Common myeloid progenitor, CD34-positive (primary cell): ENCODE measurements around the gene P2RX3.
A peak's percentile ranks its signal among the peaks of the same experiment; 100 is the strongest.

Experiments used
- CTCF ChIA-PET: fragments of 350-600 bp; sonication (Branson Sonifier 250); formaldehyde crosslinking; loops from one replicate; lab custom pipeline; 2021; ENCODE audit warnings: antibody characterized with exemption; lab: Charles Lee
- POLR2A ChIA-PET: fragments of 350-600 bp; sonication (Branson Sonifier 250); formaldehyde crosslinking; loops from one replicate; lab custom pipeline; 2021; ENCODE audit warnings: antibody characterized with exemption; lab: Charles Lee
- DNase-seq, 3 donors: peaks; one replicate each; pipeline versions ENCODE4 v3.0.0 to v3.0.0-alpha.2; 2013
- H3K27ac ChIP-seq, 2 experiments: 1 replicate in 1 of 2; 2 replicates in 1 of 2; pipeline ENCODE4 v1.7.0; 2013; ENCODE audit warnings: inconsistent platforms in 2 of 2, low read length in 2 of 2, mild to moderate bottlenecking in 2 of 2, low read depth in 1 of 2, moderate library complexity in 1 of 2; ENCODE audit not compliant: severe bottlenecking in 2 of 2, insufficient read depth in 1 of 2, poor library complexity in 1 of 2
- H3K27me3 ChIP-seq, 5 experiments: replicated peaks in 2 of 5; 1 replicate in 3 of 5; 2 replicates in 2 of 5; pipeline versions ENCODE4 v1.6.1 to v1.7.0; 2013; ENCODE audit warnings: low read length in 4 of 5, mild to moderate bottlenecking in 2 of 5, moderate library complexity in 2 of 5, inconsistent platforms in 1 of 5; ENCODE audit not compliant: insufficient read depth in 5 of 5, control insufficient read depth in 4 of 5
- H3K36me3 ChIP-seq, 4 experiments: 1 replicate in 2 of 4; 2 replicates in 2 of 4; pipeline versions ENCODE4 v1.6.1 to v1.7.0; 2013; ENCODE audit warnings: low read length in 3 of 4, control low read depth in 1 of 4, mild to moderate bottlenecking in 1 of 4; ENCODE audit not compliant: control insufficient read depth in 4 of 4, insufficient read depth in 4 of 4
- H3K4me1 ChIP-seq, 4 experiments: 1 replicate in 3 of 4; 2 replicates in 1 of 4; pipeline versions ENCODE4 v1.6.1 to v1.7.1; 2013; ENCODE audit warnings: low read length in 3 of 4, mild to moderate bottlenecking in 3 of 4, control low read depth in 1 of 4, inconsistent platforms in 1 of 4, moderate library complexity in 1 of 4; ENCODE audit not compliant: control insufficient read depth in 4 of 4, insufficient read depth in 4 of 4; ENCODE audit errors: control extremely low read depth in 1 of 4
- H3K4me3 ChIP-seq, 7 experiments: 1 replicate in 4 of 7; 2 replicates in 3 of 7; pipeline versions ENCODE4 v1.5.1 to v1.7.0; 2013; ENCODE audit warnings: mild to moderate bottlenecking in 7 of 7, low read length in 6 of 7, moderate library complexity in 6 of 7, inconsistent platforms in 2 of 7, low read depth in 2 of 7, control low read depth in 1 of 7; ENCODE audit not compliant: insufficient read depth in 4 of 7, control insufficient read depth in 1 of 7; ENCODE audit errors: extremely low read depth in 1 of 7
- H3K9me3 ChIP-seq, 5 experiments: 1 replicate in 4 of 5; 2 replicates in 1 of 5; pipeline versions ENCODE4 v1.6.1 to v1.7.1; 2013; ENCODE audit warnings: low read length in 4 of 5, mild to moderate bottlenecking in 2 of 5, inconsistent platforms in 1 of 5, low read depth in 1 of 5, moderate library complexity in 1 of 5; ENCODE audit not compliant: control insufficient read depth in 4 of 5, insufficient read depth in 2 of 5; ENCODE audit errors: control extremely low read depth in 1 of 5
- WGBS: methylation state at CpG from one replicate; pipeline ENCODE4 v1.1.5; 2013; ENCODE audit not compliant: insufficient coverage; 5-methylcytosine and 5-hydroxymethylcytosine counted together

Gene P2RX3

GRCh38 chr11:57314221-57314973 lies 23.8 kb upstream of the P2RX3 start:
- H3K4me3 ChIP-seq = no peak overlapping the region
- ChIA-PET CTCF (interaction anchor here (0.9 kb wide), 1 partner anchor 10 kb away, joined by 3 read pairs; no protein-coding TSS in a partner anchor), POLR2A (no interaction called here)
- no peaks in the 10 kb centered on the region for H3K27me3 ChIP-seq
- 95% methylated on average over 15 of the region's 15 CpGs for WGBS
- peaks cover 9 to 50% (median 29%) of the 10 kb centered on the region in 4 experiments for H3K4me1 ChIP-seq
- H3K27ac ChIP-seq = no peak overlapping the region
- H3K36me3 ChIP-seq = peaks cover 0 to 58% (median 17%) of the 10 kb centered on the region in 4 experiments
- no peak for DNase-seq
- no peaks in the 10 kb centered on the region for H3K9me3 ChIP-seq

- ChIA-PET CTCF (no interaction called here), POLR2A (interaction anchor here (0.6 kb wide), 1 partner anchor 85 kb away, joined by 5 read pairs; no protein-coding TSS in a partner anchor)
- H3K4me3 ChIP-seq = peak overlapping the region in 3 of 7 experiments; percentile 3 to 32 (median 11)
- peaks cover 0 to 56% (median 20%) of the 10 kb centered on the region in 4 experiments for H3K36me3 ChIP-seq
- no peak overlapping the region for H3K27ac ChIP-seq
- no peaks in the 10 kb centered on the region for H3K9me3 ChIP-seq
- 6% methylated on average over 7 of the region's 8 CpGs for WGBS
- H3K27me3 ChIP-seq = no peaks in the 10 kb centered on the region
- H3K4me1 ChIP-seq = peaks cover 9 to 50% (median 29%) of the 10 kb centered on the region in 4 experiments
- DNase-seq = peak; percentile 31 to 83 (median 79)
Measured at GRCh38 chr11:57315491-57315890, 22.7 kb upstream of the P2RX3 start.

GRCh38 chr11:57316017-57316416 lies 22.1 kb upstream of the P2RX3 start:
- DNase-seq = no peak
- Histone ChIP-seq H3K9me3 (no peaks in the 10 kb centered on the region), H3K36me3 (peaks cover 0 to 56% (median 20%) of the 10 kb centered on the region in 4 experiments), H3K27ac (no peak overlapping the region), H3K27me3 (no peaks in the 10 kb centered on the region), H3K4me1 (peaks cover 9 to 45% (median 25%) of the 10 kb centered on the region in 4 experiments), H3K4me3 (no peak overlapping the region)
- CTCF ChIA-PET = no interaction called here
- 92% methylated on average over 3 of the region's 3 CpGs for WGBS
- POLR2A ChIA-PET = interaction anchor here (0.6 kb wide), 1 partner anchor 86 kb away, joined by 5 read pairs; no protein-coding TSS in a partner anchor

GRCh38 chr11:57318178-57318577 lies 20.0 kb upstream of the P2RX3 start:
- peaks cover 0 to 46% (median 19%) of the 10 kb centered on the region in 4 experiments for H3K36me3 ChIP-seq
- no peaks in the 10 kb centered on the region for H3K9me3 ChIP-seq
- H3K4me1 ChIP-seq = peaks cover 5 to 45% (median 19%) of the 10 kb centered on the region in 4 experiments
- 94% methylated on average over 2 of the region's 2 CpGs for WGBS
- no peak overlapping the region for H3K4me3 ChIP-seq
- no peak overlapping the region for H3K27ac ChIP-seq
- DNase-seq = no peak
- ChIA-PET CTCF (no interaction called here), POLR2A (no interaction called here)
- H3K27me3 ChIP-seq = no peaks in the 10 kb centered on the region

GRCh38 chr11:57320067-57320718 lies 18.0 kb upstream of the P2RX3 start:
- 100% methylated on average over 15 of the region's 22 CpGs for WGBS
- Histone ChIP-seq H3K4me3 (no peak overlapping the region), H3K27ac (no peak overlapping the region), H3K27me3 (no peaks in the 10 kb centered on the region), H3K4me1 (peaks cover 5 to 45% (median 22%) of the 10 kb centered on the region in 4 experiments), H3K9me3 (no peaks in the 10 kb centered on the region), H3K36me3 (peaks cover 0 to 29% (median 14%) of the 10 kb centered on the region in 4 experiments)
- CTCF ChIA-PET = interaction anchor here (1.8 to 3.2 kb wide), 3 partner anchors 8 to 29 kb away, joined by 5 to 15 read pairs (median 6); no protein-coding TSS in a partner anchor
- DNase-seq = no peak
- POLR2A ChIA-PET = no interaction called here

- no peaks in the 10 kb centered on the region for H3K9me3 ChIP-seq
- no peak overlapping the region for H3K27ac ChIP-seq
- H3K27me3 ChIP-seq = no peaks in the 10 kb centered on the region
- DNase-seq = no peak
- 100% methylated on average over 1 of the region's 2 CpGs for WGBS
- ChIA-PET POLR2A (no interaction called here), CTCF (interaction anchor here (1.1 to 3.2 kb wide), 5 partner anchors 9 to 206 kb away, joined by 3 to 15 read pairs (median 5); partner anchors contain the start of gene SSRP1)
- peaks cover 0 to 33% (median 14%) of the 10 kb centered on the region in 4 experiments for H3K36me3 ChIP-seq
- no peak overlapping the region for H3K4me3 ChIP-seq
- peaks cover 6 to 45% (median 22%) of the 10 kb centered on the region in 4 experiments for H3K4me1 ChIP-seq
Measured at GRCh38 chr11:57320719-57321387, 17.3 kb upstream of the P2RX3 start.
